ACHN (cell line): ENCODE measurements around the gene TAF1C.

Experiments
- DNase-seq: peaks from one replicate; pipeline ENCODE4 v3.0.0-alpha.2; 2015
- in situ Hi-C: cut with HindIII; loops from 2 replicates; pipeline ENCODE4 v1.10.0; 2017; ENCODE audit warnings: low sequenced_read_pairs, low pct_ligation_motif_present, low pct_unique_long_range_greater_than_20kb

Gene TAF1C

GRCh38 chr16:84194018-84194417 lies 7.2 kb upstream of the TAF1C start:
- in situ Hi-C loops, result no loop called here
- no peak for DNase-seq

DNA sequence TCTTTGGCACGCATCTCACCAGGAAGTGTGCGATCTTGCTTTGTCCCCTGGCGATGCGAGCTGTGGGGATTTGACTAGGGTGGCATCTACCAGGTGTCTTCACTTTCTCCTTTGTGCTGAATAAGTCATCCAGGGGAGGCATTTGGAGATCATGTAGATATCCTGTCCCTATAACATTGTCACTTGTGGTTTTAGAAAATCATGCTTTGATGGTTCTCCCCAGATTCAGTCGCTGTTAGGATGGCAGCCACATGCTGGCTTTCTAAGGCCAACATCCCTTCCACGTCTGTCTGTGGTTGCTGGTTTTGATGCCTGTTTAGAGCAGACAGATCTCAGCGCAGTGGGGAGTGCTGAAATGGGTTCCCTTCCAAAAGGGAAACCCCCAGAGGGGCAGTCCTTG lies 6.6 kb upstream of the TAF1C start:
- no peak for DNase-seq

GRCh38 chr16:84191466-84191865 lies 4.6 kb upstream of the TAF1C start:
- in situ Hi-C loops, result no loop called here
- DNase-seq, result no peak

More for the DNA sequence above, 6.6 kb upstream of the TAF1C start:
- in situ Hi-C loops, result no loop called here

- DNase-seq, result no peak
- in situ Hi-C loops, result no loop called here
These were observed 4.0 kb upstream of the TAF1C start, which contains the start of gene ADAD2 for GRCh38 chr16:84190731-84191388. Gene ADAD2, plus strand, starts transcription at chr16:84191157. Its CDS starts 74 bp downstream, at chr16:84191231.

DNA sequence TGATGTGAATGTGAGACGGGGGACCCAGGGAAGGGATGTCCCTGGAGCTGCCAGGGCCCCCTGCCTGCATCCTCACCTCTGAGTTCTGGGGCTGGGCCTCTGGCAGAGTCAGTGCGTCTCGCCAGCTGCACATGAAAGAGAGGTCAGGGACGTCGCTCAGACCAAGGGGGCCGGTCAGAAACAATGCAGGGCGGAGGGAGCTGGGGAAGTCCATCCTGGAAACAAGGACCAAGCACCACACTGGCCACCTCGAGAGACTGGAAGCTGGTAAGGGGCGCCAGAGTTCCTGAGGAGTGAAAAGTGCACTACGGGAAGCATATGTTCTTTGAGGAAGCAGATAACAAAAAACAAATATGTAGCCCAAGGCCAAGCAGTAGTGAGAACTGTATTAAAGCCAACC lies 2.1 kb downstream of the TAF1C start:
- no peak for DNase-seq
- in situ Hi-C loops, result no loop called here

GRCh38 chr16:84183911-84184591 lies 2.8 kb downstream of the TAF1C start:
- peak; percentile 30 for DNase-seq
- in situ Hi-C loops, result no loop called here

DNA sequence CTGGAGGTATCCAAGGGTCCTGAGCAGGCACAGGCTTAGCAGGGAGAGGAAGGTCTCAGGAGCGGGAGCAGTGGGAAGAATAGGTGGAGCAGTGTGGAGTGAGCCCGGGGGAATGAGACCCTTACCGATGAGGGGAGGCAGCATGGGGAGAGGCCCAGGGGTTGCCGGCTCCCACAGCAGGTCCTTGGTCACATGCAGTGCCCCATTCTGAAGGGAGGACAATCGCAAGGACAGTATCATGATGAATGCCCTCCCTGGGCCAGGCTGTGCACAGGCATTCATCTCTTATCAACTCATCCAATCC lies 3.3 kb downstream of the TAF1C start:
- no peak for DNase-seq
- in situ Hi-C loops, result no loop called here

DNA sequence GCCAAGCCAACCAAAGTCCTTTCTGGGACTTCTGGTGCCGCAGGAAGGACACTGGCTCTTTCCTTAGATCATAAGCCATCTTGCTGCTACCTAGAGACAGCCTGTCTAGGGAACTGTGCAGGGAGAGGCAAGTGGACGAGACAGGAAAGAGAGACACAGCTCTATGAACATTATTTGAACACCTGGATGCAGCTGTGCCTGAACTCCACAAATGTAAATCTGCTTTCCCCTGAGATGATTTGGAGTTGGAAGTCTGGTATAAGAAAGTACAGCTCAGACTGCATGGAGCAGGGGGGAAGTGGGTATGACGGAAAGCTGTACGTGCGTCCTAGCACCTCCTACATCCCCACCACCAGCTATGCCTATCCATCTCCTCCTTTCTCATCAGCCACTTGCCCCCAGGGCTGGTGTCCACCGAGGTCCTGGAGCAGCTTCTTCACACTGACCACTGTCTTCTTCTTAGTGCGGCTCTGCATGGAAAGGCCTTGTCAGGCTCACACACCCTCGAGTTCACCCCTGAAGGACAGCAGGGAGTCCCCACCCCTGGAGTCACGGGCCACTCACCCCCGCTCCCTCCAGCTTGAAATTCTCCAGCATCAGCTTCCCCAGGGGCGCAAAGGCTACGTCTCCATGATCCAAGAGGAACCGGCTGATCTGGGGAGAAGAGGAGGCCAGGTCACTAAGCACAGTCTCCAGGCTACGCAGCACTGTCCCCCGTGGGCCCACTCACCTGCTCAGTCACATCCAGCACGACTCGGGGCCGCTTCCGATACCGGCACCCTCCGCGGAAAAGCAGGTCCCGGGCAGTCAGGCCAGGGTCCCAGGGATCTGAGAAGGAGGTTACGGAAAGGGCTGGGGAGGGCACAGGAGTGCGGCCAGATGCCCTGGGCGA lies 3.9 kb downstream of the TAF1C start:
- DNase-seq, result no peak
- in situ Hi-C loops, result no loop called here

DNA sequence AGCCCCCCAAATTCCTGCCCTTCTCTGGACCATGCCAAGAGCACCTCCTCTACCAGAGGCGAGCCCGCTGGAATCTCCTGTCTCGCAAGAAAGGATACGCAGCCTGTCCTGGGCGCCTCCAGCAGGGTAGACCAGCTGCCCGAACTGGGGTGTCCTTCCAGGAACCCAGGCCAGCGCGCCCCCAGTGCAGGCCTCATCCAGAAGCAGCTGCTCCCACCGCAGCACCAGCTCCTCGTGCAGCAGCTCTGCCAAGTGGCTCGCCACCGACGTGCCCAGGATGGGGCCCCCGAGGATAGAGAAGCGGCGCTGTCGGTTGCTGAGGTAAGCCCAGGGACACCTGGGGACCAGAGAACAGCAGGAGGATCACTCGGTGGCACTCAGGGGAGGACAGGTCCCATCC lies 4.8 kb downstream of the TAF1C start:
- DNase-seq, result no peak
- in situ Hi-C loops, result no loop called here

DNA sequence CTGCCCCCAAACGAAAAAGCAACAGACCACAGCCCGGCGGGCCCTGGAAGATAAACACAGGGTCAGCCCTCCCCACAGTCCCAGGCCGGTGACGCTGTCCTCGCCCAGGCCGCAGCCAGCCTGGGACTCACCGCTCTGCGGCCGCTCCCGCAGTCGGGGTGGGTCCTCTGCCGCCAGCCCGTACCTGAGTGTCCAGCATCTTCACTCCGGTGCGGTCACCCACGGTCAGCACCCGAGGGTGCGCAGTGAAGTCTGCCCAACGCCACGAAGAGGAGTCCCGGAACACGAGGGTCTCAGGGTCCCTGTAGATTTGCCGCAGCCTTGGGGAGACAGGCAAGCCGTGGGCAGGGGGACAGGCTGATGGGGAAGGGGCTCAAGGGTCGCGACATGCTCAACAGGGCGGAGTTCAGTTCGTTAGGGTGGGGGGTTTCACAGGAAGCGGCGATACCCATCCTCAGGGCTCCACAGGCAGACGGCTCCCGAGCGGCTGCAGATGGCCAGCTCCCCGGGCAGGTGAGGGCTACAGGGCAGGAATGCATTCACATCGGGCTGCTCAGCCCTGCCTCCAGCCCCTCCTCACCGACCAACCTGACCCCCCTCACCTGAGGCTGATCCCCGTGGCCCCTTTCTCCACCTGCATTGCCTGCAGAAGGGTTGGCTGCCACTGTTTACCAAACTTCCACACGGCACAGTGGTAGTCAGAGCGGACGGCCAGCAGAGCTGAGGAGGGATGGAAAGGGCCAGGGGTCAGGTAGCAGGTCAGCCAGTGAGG lies 5.5 kb downstream of the TAF1C start:
- in situ Hi-C loops, result no loop called here
- DNase-seq, result no peak

GRCh38 chr16:84180519-84181140 lies 6.2 kb downstream of the TAF1C start:
- in situ Hi-C loops, result no loop called here
- DNase-seq, result no peak

DNA sequence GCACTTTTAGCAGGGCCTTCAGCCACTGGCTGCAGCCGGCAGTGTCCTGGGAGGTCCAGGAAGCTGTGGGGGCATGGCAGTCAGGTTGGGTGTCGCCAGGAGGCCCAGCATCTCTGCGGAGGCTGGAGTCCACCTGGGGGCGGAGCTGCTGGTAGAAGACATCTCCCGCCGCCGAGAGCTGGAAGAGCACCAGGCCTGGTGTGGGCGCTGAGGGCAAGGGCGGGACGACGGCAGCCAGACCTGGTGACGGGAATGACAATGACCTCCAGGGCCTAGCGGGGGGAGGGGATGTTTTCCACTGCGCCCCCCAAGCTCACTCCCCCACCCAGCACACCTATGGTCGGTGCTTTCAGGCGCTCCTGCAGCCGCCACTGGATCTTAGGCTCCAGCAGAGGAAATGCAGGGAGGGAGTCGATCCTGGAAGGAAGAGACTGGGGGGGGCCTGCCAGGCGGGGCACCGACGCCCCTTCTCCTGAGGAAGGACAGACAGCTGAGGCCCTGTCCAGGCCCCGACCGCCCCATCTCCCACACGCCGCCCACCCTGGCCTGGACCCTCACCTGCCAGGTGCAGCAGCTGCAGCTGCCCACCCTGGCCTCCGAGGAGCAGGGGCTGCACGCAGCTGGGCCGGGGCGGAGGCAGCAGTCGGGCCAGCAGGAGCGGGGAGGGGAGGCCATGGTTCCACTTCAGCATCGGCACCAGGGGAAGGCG lies 7.1 kb downstream of the TAF1C start:
- in situ Hi-C loops, result no loop called here
- no peak for DNase-seq

GRCh38 chr16:84178892-84179611 lies 7.8 kb downstream of the TAF1C start:
- DNase-seq, result no peak

DNA sequence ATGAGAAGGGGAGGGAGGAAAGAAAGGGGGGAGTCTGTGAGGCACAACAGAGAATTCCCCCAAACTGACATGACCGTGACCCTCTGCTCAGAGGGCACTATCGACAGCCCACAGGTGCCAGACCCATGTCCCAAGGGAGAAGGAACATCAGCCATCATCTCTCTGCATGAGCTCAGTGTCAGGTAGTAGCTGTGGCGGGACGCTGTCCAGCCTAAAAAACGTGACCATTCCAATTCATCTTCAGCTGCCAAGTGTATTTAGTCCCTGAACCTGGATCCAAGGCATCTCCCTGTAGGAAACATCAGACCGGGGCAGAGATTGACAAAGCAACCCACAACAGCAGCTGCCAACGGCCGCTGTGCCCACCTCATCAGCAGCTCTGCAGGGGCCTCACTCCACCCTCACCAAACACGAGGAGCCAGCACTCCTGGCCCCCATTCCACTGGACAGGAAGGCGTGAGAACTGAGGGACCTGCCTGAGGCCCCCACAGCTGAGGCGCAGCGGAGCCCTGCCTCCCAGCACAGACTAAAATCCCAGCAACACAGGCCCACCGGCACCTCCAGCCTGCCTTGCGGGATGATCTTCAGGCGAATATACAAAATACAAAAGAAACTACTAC lies 8.6 kb downstream of the TAF1C start:
- no peak for DNase-seq
- in situ Hi-C loops, result no loop called here

More at GRCh38 chr16:84178892-84179611, 7.8 kb downstream of the TAF1C start:
- in situ Hi-C loops, result no loop called here

GRCh38 chr16:84177741-84178073 lies 9.2 kb downstream of the TAF1C start:
- in situ Hi-C loops, result no loop called here
- DNase-seq, result peak; percentile 39

DNA sequence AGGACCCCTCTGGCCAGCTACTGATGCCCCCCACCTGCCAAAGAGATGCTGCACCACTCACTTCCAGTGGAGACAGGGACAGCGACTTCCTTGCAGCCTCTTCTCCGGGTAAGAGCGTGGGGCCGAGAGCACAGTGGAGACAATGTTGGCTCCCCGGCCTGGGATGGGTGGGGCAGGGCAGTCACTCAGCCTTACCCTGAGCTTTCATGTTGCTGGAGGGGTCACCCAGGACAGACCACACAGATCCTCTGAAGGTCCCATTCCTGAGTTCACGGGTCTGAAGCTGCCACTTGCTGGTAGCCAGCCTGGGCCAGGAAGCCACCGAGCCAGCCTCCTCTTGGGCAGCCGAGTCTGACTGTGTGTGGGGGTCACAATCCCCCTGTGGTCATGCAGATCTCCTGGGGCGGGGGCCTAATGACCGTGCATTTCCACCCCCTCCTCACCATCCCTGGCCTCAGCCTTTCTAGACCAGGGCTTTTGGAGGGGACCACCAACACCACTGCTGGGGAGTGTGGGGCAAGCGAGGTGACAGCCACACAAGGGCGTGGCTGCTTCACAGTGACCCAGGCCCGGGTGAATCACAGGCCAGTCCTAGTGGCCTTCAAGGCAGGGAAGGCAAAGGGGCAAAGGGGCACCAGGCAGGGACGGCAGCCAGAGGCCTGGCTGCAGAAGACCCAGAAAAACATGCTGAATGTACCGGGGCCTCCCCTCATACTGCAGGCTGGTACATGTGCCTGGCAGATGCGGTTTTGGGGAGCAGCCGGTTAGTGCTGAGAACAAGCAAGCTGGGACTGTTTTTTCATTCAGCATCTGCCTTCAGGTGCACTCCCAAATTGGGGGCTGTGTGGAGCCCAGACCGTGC lies 10.4 kb downstream of the TAF1C start:
- DNase-seq, result no peak
- in situ Hi-C loops, result no loop called here
